PFSK-1 (cell line): ENCODE results near the gene SCUBE3.

Experiments used
- POLR2AphosphoS5 ChIP-seq: IDR thresholded peaks from 2 replicates; pipeline ENCODE4 v1.6.1; 2012; ENCODE audit warnings: low read depth, mild to moderate bottlenecking, control low read depth, low read length, moderate library complexity
- SIN3A ChIP-seq: IDR thresholded peaks from 2 replicates; pipeline ENCODE4 v1.6.1; 2012; ENCODE audit warnings: mild to moderate bottlenecking, low read length, moderate library complexity, borderline replicate concordance; ENCODE audit not compliant: insufficient read depth
- TAF1 ChIP-seq: IDR thresholded peaks from 2 replicates; pipeline ENCODE4 v1.6.1; 2012; ENCODE audit warnings: low read length, control low read depth, borderline replicate concordance; ENCODE audit not compliant: insufficient read depth
- TF ChIP-seq, protein P1 (sequence below), 2 experiments: IDR thresholded peaks; 2 replicates each; pipeline versions ENCODE4 v1.6.1 to v1.8.0; 2011 to 2012; ENCODE audit warnings: low read depth in 2 of 2, low read length in 2 of 2, control low read depth in 1 of 2, inconsistent platforms in 1 of 2, mild to moderate bottlenecking in 1 of 2, moderate library complexity in 1 of 2; ENCODE audit not compliant: insufficient read depth in 1 of 2

DNA sequence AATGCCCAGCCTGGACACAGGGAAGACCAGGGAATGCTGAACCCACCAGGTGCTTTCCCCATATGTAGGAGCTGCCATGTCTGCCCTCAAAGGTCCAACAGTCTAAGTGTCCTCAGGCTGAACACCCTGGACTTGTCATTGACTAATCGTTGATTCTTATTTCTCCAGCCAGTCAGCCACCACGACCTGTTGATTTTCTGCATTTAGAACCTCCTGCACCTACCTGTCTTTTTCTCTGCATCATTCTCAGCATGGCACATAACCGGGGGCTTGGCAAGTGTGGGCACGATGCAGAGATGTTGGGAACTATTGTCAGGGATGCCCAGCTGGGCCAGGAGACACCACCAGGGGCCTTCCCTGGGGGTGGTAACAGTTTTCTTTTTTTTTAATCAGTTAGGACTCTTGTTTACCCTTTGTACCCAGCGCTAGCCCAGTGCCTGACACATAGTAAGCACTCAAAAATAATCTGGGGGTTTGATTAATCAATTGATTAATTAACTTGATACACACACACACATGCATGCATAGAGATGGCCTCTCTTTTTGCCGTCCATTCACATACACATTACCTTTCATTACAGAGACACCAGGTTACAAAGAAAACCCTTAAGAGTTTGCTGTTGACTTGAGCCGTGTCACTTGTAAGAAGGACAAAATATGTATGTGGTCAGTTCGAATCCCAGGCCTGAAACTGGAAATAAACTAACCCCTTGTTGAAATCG is 29.0 kb upstream of the SCUBE3 start:
- TF ChIP-seq POLR2AphosphoS5, result no peak
- TF ChIP-seq, protein P1, sequence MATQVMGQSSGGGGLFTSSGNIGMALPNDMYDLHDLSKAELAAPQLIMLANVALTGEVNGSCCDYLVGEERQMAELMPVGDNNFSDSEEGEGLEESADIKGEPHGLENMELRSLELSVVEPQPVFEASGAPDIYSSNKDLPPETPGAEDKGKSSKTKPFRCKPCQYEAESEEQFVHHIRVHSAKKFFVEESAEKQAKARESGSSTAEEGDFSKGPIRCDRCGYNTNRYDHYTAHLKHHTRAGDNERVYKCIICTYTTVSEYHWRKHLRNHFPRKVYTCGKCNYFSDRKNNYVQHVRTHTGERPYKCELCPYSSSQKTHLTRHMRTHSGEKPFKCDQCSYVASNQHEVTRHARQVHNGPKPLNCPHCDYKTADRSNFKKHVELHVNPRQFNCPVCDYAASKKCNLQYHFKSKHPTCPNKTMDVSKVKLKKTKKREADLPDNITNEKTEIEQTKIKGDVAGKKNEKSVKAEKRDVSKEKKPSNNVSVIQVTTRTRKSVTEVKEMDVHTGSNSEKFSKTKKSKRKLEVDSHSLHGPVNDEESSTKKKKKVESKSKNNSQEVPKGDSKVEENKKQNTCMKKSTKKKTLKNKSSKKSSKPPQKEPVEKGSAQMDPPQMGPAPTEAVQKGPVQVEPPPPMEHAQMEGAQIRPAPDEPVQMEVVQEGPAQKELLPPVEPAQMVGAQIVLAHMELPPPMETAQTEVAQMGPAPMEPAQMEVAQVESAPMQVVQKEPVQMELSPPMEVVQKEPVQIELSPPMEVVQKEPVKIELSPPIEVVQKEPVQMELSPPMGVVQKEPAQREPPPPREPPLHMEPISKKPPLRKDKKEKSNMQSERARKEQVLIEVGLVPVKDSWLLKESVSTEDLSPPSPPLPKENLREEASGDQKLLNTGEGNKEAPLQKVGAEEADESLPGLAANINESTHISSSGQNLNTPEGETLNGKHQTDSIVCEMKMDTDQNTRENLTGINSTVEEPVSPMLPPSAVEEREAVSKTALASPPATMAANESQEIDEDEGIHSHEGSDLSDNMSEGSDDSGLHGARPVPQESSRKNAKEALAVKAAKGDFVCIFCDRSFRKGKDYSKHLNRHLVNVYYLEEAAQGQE (IDR thresholded peaks at IDR 0.05; ENCODE audit: insufficient read depth in 1 of 2, low read depth in 2 of 2, low read length in 2 of 2), result no peak
- TF ChIP-seq TAF1, result no peak
- no peak for TF ChIP-seq SIN3A
